Keratinocyte (primary cell): Measurements from ENCODE around the gene ASGR1. TPM values are rescaled to one million over a fixed set of nuclear protein-coding genes. Genes with fewer than 3 reads are reported as not detected.
A peak's percentile ranks its signal among the peaks of the same experiment; 100 is the strongest.

Experiments
- DNase-seq: peaks from one replicate; pipeline ENCODE4 v3.0.0-alpha.2; 2011; ENCODE audit warnings: low read depth, missing footprints, low spot score
- FAIRE-seq: peaks from 2 replicates; lab custom pipeline; 2011; peaks lifted over from hg19 to GRCh38; lab: Jason Lieb, UNC
- H2AFZ ChIP-seq: 2 replicates; pipeline ENCODE4 v1.6.0; 2012; ENCODE audit warnings: low read length, control low read depth, inconsistent platforms; ENCODE audit not compliant: control insufficient read depth
- H3K27ac ChIP-seq: 2 replicates; pipeline ENCODE4 v1.5.1; 2011; ENCODE audit warnings: low read length; ENCODE audit not compliant: control insufficient read depth, insufficient read depth
- H3K27me3 ChIP-seq: 3 replicates; pipeline ENCODE4 v1.6.0; 2011; ENCODE audit warnings: low read length; ENCODE audit not compliant: control insufficient read depth, insufficient read depth; ENCODE audit errors: extremely low read depth
- H3K36me3 ChIP-seq, 2 experiments: 2 replicates in 1 of 2; 3 replicates in 1 of 2; pipeline ENCODE4 v1.5.1; 2011; ENCODE audit warnings: low read length in 2 of 2, mild to moderate bottlenecking in 1 of 2; ENCODE audit not compliant: control insufficient read depth in 2 of 2, insufficient read depth in 2 of 2; ENCODE audit errors: extremely low read depth in 1 of 2
- H3K4me1 ChIP-seq: 3 replicates; pipeline ENCODE4 v1.5.1; 2011; ENCODE audit warnings: low read length; ENCODE audit not compliant: control insufficient read depth, insufficient read depth; ENCODE audit errors: extremely low read depth
- H3K4me2 ChIP-seq: 3 replicates; pipeline ENCODE4 v1.6.0; 2011; ENCODE audit warnings: low read depth, low read length; ENCODE audit not compliant: control insufficient read depth, insufficient read depth; ENCODE audit errors: extremely low read depth
- H3K4me3 ChIP-seq, 3 experiments: fragments of 200-600 bp in 1 of 3; sonication (generic) in 1 of 3; 2 replicates in 2 of 3; 3 replicates in 1 of 3; pipeline ENCODE4 v1.5.1; 2011 to 2016; ENCODE audit warnings: low read length in 3 of 3, mild to moderate bottlenecking in 3 of 3, control low read depth in 2 of 3, inconsistent platforms in 1 of 3, low read depth in 1 of 3, mixed read lengths in 1 of 3, mixed run types in 1 of 3, moderate library complexity in 1 of 3; ENCODE audit not compliant: control insufficient read depth in 2 of 3, insufficient read depth in 2 of 3; ENCODE audit errors: extremely low read depth in 1 of 3
- H3K79me2 ChIP-seq: 2 replicates; pipeline ENCODE4 v1.6.0; 2012; ENCODE audit warnings: low read length; ENCODE audit not compliant: control insufficient read depth, insufficient read depth
- H3K9ac ChIP-seq: 3 replicates; pipeline ENCODE4 v1.6.0; 2011; ENCODE audit warnings: low read length; ENCODE audit not compliant: control insufficient read depth, insufficient read depth; ENCODE audit errors: extremely low read depth
- H3K9me1 ChIP-seq: 3 replicates; pipeline ENCODE4 v1.6.0; 2011; ENCODE audit warnings: low read length; ENCODE audit not compliant: control insufficient read depth, insufficient read depth; ENCODE audit errors: extremely low read depth
- H3K9me3 ChIP-seq: 2 replicates; pipeline ENCODE4 v1.5.1; 2012; ENCODE audit warnings: low read depth, low read length; ENCODE audit not compliant: control insufficient read depth
- H4K20me1 ChIP-seq: 3 replicates; pipeline ENCODE4 v1.6.0; 2011; ENCODE audit warnings: low read length; ENCODE audit not compliant: control insufficient read depth, insufficient read depth; ENCODE audit errors: extremely low read depth
- EZH2 ChIP-seq: IDR thresholded peaks from one replicate; pipeline ENCODE4 v1.6.1; 2012; ENCODE audit warnings: inconsistent platforms, mild to moderate bottlenecking, low read length, moderate library complexity
- dilution Hi-C: fragments of 300-500 bp; cut with MboI; formaldehyde crosslinking; loops from one replicate; pipeline ENCODE4 v1.7.0; 2020; ENCODE audit warnings: low sequenced_read_pairs; ENCODE audit not compliant: extremely low pct_ligation_motif_present
- polyA plus RNA-seq, 5 experiments: library from polyadenylated mRNA; depleted of rRNA in 3 of 5; stranded (reverse) in 3 of 5; stranded (forward) in 1 of 5; unstranded in 1 of 5; fragments of >200 nt; gene quantifications; 1 replicate in 1 of 5; 2 replicates in 3 of 5; 3 replicates in 1 of 5; pipeline versions ENCODE4 v1.2.1 to v1.2.3, GENCODE V29; 2011 to 2012; ENCODE audit warnings: missing spikeins in 2 of 5, low read depth in 1 of 5, low replicate concordance in 1 of 5
- TF ChIP-seq, protein P1 (sequence below), 3 experiments: IDR thresholded peaks in 1 of 3; conservative IDR thresholded peaks in 1 of 3; optimal IDR thresholded peaks in 1 of 3; 2 replicates in 2 of 3; 3 replicates in 1 of 3; pipeline versions ENCODE3 to v1.5.1; 2011; ENCODE audit warnings: low read length in 3 of 3, mild to moderate bottlenecking in 3 of 3, moderate library complexity in 2 of 3, control low read depth in 1 of 3, inconsistent platforms in 1 of 3; ENCODE audit not compliant: insufficient read depth in 2 of 3; ENCODE audit errors: extremely low read depth in 1 of 3

The ASGR1 gene
- polyA plus RNA-seq, 1 donor (not counting 4 experiments of a cell fraction or from before 2014, with no cell fraction given) = 0.18 TPM

- FAIRE-seq (peak; percentile 57), DNase-seq (no peak)
- Histone ChIP-seq H4K20me1 (no peaks in the 10 kb centered on the region), H2AFZ (peak overlapping the region; percentile 4), H3K79me2 (no peaks in the 10 kb centered on the region), H3K4me1 (peaks cover 14% of the 10 kb centered on the region), H3K4me2 (peak overlapping the region; percentile 35), H3K27me3 (peaks cover 17% of the 10 kb centered on the region), H3K9me1 (no peaks in the 10 kb centered on the region), H3K27ac (no peak overlapping the region), H3K9me3 (no peaks in the 10 kb centered on the region), H3K9ac (no peak overlapping the region), H3K4me3 (no peak overlapping the region), H3K36me3 (no peaks in the 10 kb centered on the region)
- dilution Hi-C loops = no loop called here
- TF ChIP-seq, protein P1, sequence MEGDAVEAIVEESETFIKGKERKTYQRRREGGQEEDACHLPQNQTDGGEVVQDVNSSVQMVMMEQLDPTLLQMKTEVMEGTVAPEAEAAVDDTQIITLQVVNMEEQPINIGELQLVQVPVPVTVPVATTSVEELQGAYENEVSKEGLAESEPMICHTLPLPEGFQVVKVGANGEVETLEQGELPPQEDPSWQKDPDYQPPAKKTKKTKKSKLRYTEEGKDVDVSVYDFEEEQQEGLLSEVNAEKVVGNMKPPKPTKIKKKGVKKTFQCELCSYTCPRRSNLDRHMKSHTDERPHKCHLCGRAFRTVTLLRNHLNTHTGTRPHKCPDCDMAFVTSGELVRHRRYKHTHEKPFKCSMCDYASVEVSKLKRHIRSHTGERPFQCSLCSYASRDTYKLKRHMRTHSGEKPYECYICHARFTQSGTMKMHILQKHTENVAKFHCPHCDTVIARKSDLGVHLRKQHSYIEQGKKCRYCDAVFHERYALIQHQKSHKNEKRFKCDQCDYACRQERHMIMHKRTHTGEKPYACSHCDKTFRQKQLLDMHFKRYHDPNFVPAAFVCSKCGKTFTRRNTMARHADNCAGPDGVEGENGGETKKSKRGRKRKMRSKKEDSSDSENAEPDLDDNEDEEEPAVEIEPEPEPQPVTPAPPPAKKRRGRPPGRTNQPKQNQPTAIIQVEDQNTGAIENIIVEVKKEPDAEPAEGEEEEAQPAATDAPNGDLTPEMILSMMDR (optimal IDR thresholded peaks at IDR 0.05 in 1 of 3, IDR thresholded peaks at IDR 0.05 in 1 of 3, conservative IDR thresholded peaks at IDR 0.05 in 1 of 3; ENCODE audit: extremely low read depth in 1 of 3, insufficient read depth in 2 of 3, low read length in 3 of 3) = no peak
- no peak for TF ChIP-seq EZH2
These were observed 37.3 kb downstream of the ASGR1 start for GRCh38 chr17:7141824-7142223.

GRCh38 chr17:7139400-7139799, 39.8 kb downstream of the ASGR1 start:
- no peak overlapping the region for H3K27ac ChIP-seq

More at GRCh38 chr17:7139400-7139799, 39.8 kb downstream of the ASGR1 start:
- peaks cover 14% of the 10 kb centered on the region for H3K4me1 ChIP-seq
- H3K36me3 ChIP-seq = no peaks in the 10 kb centered on the region
- no peak overlapping the region for H3K9ac ChIP-seq
- DNase-seq = no peak
- TF ChIP-seq, protein P1 (optimal IDR thresholded peaks at IDR 0.05 in 1 of 3, IDR thresholded peaks at IDR 0.05 in 1 of 3, conservative IDR thresholded peaks at IDR 0.05 in 1 of 3; ENCODE audit: extremely low read depth in 1 of 3, insufficient read depth in 2 of 3, low read length in 3 of 3) = no peak
- H4K20me1 ChIP-seq = no peaks in the 10 kb centered on the region
- no peak for FAIRE-seq
- H3K79me2 ChIP-seq = no peaks in the 10 kb centered on the region
- no peak overlapping the region for H2AFZ ChIP-seq
- no peak overlapping the region for H3K4me2 ChIP-seq
- no peak overlapping the region for H3K4me3 ChIP-seq
- no peaks in the 10 kb centered on the region for H3K9me1 ChIP-seq
- H3K9me3 ChIP-seq = no peaks in the 10 kb centered on the region
- H3K27me3 ChIP-seq = peaks cover 21% of the 10 kb centered on the region
- dilution Hi-C loops = no loop called here
